ENCODE measurements around the gene WDCP.
"Not testable (repeated sequence)": the region's sequence is repeated elsewhere in the genome, so short reads cannot be mapped to it uniquely, and the experiment has no call there.

WDCP gene

GRCh38 chr2:24058564-24059271, 11.5 kb upstream of the WDCP start:
- DNase-seq, result no peak

DNA sequence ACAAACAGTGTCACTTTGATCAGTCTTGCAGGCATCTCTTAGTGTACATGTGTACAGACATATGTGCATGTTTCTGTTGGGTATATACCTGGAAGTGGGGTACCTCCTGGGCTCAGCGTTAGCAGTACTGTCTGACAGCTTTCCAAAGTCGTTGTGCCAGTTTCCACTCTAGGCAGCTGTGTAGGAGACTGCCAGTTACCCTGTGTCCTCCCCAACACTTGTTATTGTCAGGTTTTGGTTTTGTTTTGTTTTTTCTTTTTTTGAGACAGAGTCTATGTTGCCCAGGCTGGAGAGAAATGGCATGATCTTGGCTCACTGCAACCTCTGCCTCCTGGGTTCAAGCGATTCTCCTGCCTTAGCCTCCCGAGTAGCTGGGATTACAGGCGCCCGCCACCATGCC, 8.6 kb upstream of the WDCP start:
- no peak for DNase-seq

DNA sequence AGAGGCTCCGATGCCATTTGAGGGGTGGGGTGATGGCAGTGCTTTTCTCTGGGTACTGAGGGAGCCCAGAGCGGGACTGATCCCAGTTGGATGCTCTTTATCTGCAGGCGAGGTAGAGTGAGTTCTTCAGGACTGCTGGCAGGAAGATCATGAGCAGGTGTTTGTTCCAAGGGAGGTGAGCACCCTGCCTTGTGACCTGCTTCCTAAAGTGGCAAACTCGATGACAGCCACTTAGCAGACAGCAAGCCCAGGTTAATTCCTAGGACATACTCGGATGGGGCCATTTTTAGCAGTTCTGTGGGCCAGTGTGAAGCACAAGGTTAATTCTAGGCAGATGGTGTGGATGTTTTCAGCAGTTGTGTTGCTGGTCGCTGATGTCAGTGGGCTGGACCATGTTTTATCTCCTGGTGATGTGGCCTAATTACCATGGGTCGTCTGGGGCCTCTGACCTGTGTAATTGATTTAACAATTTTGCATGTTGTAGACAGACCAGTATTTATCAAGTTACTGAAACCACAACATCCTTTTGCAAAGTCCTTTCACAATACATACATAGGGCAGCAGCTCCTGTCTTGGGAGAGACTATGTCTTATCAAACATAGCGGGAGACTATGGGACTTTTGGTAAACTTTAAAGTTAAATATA, 7.3 kb upstream of the WDCP start:
- no peak for DNase-seq

- DNase-seq, result no peak
These were observed 5.8 kb upstream of the WDCP start for GRCh38 chr2:24052951-24053350.

GRCh38 chr2:24051833-24052232, 4.6 kb upstream of the WDCP start:
- DNase-seq, result no peak

- DNase-seq, result peak; percentile 50
These were observed 3.1 kb upstream of the WDCP start for GRCh38 chr2:24050041-24050979.

- DNase-seq, result peak; percentile 91
These were observed 2.4 kb upstream of the WDCP start, which contains the start of gene FKBP1B for GRCh38 chr2:24049485-24050021. Gene FKBP1B, plus strand, starts transcription at chr2:24049741. Its CDS starts 109 bp downstream, at chr2:24049850.

- DNase-seq, result peak; percentile 61
These were observed 1.7 kb upstream of the WDCP start for GRCh38 chr2:24048769-24049484.

- peak; percentile 68 for DNase-seq
These were observed 477 bp upstream of the WDCP start for GRCh38 chr2:24047703-24048033.

DNA sequence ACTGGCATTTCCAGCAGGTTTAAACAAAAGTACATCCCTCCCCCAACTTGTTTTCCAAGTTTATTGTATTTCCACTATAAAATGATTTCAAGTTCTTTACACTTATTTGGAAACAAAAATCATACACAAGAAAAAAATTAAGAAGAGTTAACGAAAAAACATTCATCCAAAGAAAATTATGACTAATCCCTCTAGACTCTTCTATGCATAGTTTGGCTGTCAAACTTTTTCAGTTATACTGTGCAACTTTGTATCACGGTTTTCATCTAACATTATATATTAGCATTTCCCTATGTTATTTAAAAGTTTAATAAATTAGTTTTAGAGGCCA, 627 bp downstream of the WDCP start:
- DNase-seq, result no peak

DNA sequence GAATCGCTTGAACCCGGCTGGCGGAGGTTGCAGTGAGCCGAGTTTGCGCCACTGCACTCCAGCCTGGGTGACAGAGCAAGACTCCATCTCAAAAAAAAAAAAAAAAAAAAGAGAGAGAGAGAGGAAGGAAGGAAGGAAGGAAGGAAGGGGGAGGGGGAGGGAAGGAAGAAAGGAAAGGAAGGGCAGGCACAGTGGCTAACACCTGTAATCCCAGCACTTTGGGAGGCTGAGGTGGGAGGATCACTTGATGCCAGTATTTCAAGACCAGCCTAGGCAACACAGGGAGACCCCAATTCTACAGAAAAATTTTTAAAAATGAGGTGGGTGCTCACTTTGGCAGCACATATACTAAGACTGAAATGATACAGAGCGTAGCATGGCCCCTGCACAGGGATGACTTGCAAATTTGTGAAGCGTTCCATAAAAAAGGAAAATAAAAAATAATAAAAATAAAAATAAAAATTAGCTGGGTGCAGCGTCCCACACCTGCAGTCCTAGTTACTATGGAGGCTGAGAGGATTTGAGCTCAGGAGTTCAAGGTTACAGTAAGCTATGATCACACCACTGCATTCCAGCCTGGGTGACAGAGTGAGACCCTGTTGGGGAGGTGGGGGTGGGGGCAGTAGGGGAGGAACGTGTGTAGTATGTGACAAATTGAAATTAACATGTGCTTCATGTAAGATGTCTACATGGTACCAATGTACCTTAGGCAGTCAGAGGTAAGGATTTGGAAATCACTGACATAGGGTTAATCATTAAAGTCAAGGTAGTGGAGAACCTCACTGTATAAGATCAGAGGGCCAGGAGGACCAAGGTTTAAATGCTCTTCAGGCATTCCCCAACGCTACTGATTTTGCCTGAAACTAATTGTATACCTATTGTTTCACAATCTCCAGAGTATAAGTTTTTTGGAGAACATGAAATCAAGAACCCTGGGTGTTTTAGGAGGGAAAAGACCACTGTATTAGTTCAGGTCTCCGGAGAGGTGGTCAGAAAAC, 1.4 kb downstream of the WDCP start:
- DNase-seq, result no peak

DNA sequence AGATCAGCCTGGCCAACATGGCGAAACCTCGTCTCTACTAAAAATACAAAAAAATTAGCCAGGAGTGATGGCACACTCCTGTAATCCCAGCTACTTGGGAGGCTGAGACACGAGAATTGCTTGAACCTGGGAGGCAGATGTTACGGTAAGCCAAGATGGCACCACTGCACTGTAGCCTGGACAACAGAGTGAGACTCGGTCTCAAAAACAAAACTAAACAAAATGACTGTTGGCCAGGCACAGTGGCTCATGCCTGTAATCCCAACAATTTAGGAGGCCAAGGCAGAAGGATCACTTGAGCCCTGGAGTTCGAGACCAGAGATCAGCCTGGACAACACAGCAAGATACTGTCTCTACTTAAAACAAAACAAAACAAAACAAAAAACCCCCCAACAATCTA, 4.1 kb downstream of the WDCP start:
- DNase-seq, result not testable (repeated sequence)

GRCh38 chr2:24040511-24040910, 6.7 kb downstream of the WDCP start:
- no peak for DNase-seq

- no peak for DNase-seq
These were observed 8.2 kb downstream of the WDCP start for GRCh38 chr2:24038786-24039499.

GRCh38 chr2:24026233-24026632, 21.0 kb downstream of the WDCP start:
- DNase-seq, result no peak

GRCh38 chr2:24024996-24025663, 22.1 kb downstream of the WDCP start:
- DNase-seq, result no peak

- no peak for DNase-seq
These were observed 23.2 kb downstream of the WDCP start for GRCh38 chr2:24024018-24024417.

DNA sequence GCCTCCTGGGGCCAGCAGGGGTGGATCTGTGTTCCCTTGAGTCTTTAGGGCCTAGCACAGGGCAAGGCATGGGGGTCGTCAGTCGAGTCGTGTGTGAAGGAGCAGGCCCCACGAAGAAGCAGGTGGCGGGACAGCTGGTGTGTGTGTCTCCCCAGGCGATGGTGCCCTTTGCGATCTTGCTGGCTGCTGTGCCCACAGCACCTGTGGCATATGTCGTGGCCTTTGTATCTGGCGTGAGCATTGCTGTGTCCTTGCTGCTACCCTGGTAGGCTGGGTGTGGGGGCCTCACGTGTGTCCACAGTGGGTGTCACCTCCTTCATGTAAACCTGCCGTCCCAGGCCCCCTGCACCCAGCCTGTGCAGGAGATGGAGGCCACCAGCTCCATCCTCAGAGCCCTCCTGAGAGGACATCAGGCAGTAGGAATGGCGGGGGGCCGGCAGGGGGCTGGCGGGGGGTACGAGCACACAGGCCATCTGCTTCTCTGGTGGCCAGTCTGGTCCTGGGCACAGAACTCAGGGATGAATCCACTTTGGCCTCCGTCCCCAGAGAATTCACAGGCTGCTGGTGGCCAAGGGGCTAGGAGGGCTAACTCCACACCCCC, 24.1 kb downstream of the WDCP start:
- DNase-seq, result no peak

DNA sequence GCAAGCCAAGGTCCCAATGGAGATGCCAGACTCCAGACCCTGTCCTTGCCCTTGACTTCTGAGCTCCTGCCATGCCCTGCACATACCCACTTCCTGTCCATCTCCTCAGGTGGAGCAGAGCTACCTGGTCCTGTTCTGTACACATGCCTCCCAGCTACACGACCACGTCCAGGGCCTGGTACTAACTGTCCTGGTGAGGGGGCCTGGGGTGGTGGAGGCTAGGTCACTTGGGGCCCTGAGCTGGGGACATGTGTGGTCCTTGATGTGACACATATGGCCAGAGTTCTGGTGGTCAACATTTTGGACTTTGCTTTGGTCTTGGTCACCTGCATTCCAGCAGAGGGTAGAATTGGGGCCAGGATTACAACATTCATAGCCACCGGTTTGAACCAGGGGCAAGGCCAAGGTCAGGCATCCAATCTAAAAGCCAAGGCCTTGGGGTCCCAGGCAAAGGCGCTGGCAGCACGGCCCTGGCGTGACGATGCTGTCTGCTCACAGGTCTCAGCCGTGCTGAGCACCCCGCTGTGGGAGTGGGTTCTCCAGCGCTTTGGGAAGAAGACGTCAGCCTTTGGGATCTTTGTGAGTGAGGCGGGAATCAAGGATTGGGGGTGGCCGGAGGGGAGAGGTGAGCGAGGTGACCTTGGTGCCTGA, 24.7 kb downstream of the WDCP start:
- DNase-seq, result no peak

All from NCI-H146 (cell line).